A549 treated with GW870086 at 1 μM for 4 hours (cell line): ENCODE measurements around the gene DPPA3. TPM values are rescaled to one million over a fixed set of nuclear protein-coding genes. Genes with fewer than 3 reads are reported as not detected.

Experiments used
- total RNA-seq: library from RNA; stranded (reverse); fragments of 200-300 nt; extraction: Qiagen RNA extraction; gene quantifications from 5 replicates; pipeline ENCODE4 v1.2.3, GENCODE V29; 2022; ENCODE audit warnings: low read depth

Gene DPPA3
- total RNA-seq, result not detected in 5 replicates

DNA sequence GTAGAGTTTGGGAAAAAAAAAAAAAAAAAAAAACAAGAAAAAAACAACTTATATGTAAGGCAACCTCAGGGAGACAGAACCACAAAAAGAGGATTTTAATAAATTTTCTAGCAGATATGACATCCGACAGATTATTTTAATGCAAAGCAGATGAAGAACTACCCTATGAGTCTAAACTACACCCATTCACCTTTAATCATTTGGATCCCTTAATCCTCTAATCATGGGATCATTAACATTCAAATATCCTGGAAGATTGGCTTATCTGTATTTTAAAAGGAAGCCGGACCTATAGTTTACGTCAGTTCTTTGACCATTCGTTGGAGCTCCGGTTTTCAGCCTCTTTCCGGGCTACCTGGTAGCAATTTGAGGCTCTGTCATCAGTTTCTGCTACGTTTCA lies at the start of gene DPPA3:
Gene DPPA3 (plus strand): TSS at position 301 of the 400 bp plus-strand sequence. CDS start 138 bp downstream, outside the sequence.

DNA sequence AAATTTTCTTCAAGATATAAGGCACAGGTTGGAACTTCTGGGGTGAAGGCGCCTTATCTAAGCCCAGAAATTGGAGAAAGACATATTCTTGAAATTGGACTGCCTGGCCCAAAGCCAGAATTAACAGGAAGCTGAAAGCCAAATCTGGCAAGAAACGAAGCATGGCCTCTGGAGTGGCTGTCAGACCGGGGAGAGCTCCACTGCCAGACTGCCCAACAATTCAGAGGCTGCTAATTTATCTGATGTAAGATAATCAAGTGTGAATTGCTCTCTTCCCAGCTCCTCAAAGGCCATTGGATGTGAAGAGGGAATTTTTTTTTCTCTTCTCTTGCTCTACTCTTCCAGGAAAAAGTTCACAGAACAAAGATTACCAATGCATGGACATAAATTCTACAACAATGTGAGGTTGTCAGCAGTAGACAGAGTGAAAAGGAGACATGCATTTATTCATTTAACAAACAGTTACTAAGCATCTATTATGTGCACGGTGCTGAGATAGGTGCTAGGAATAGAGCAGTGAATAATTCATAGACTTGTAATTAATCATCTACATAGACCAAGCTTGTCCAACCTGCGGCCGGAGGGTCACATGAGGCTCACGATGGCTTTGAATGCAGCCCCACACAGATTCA lies 15.6 kb upstream of the DPPA3 start, which contains the start of gene GDF3:
Gene GDF3 (minus strand): TSS at position 210 of the 632 bp plus-strand sequence. CDS start 47 bp downstream, at position 163.

DNA sequence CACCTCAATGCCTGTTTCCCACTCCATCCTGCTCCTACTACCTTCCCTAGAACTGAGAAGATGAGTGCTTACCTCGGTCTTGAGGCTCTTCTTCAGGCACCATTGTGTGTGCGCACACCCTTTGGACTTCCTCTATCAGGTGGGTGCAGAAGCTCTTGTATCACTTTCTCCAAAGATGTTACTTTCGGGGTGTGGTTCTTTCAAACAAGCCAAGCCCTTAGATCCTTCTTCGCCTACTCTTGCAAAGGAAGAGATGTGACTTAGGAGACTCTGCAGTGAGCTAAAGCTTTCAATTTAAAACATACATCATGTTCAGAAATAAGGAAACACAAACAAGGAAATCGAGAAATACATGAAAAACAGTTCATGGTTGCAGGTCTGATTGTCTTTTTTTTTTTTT lies 36.0 kb downstream of the DPPA3 start, which contains the start of gene CLEC4C:
Gene CLEC4C (minus strand): TSS at position 130 of the 400 bp plus-strand sequence. CDS start 27 bp downstream, at position 103.

Other genes starting within 250 kb of the DPPA3 start
- gene CD163, start 207.7 kb upstream of the DPPA3 start, total RNA-seq, result 0.12 to 0.15 TPM in 2 of 5 replicates, not detected in the others
- not detected in 5 replicates for gene APOBEC1, start 45.5 kb upstream of the DPPA3 start, total RNA-seq
- not detected in 5 replicates for gene GDF3, start 15.7 kb upstream of the DPPA3 start, total RNA-seq
- gene CLEC4C, start 35.9 kb downstream of the DPPA3 start, total RNA-seq, result not detected in 5 replicates
- not detected in 5 replicates for gene NANOGNB, start 53.8 kb downstream of the DPPA3 start, total RNA-seq
- not detected in 5 replicates for gene NANOG, start 78.0 kb downstream of the DPPA3 start, total RNA-seq
- gene SLC2A14, start 161.5 kb downstream of the DPPA3 start, total RNA-seq, result 0.09 TPM in 1 of 5 replicates, not detected in the others
- gene SLC2A3, start 224.8 kb downstream of the DPPA3 start, total RNA-seq, result 3.2 to 3.7 TPM (median 3.2 TPM) in 5 replicates